ENCODE results near the gene TIMP2.

The TIMP2 gene

GRCh38 chr17:78803186-78803845 is 121.9 kb downstream of the TIMP2 start:
- Histone ChIP-seq H4K20me1 (ENCODE audit: control insufficient read depth, insufficient read depth, low read depth, low read length) (no peaks in the 10 kb centered on the region), H3K36me3 (ENCODE audit: control insufficient read depth, low read length) (peaks cover 81% of the 10 kb centered on the region), H3K27ac (ENCODE audit: low read depth, low read length) (no peak overlapping the region), H3K79me2 (ENCODE audit: control insufficient read depth, low read length) (peaks cover 12% of the 10 kb centered on the region), H3K9me3 (ENCODE audit: control insufficient read depth, insufficient read depth, low read length) (no peaks in the 10 kb centered on the region), H3K4me1 (ENCODE audit: control insufficient read depth, low read length) (no peaks in the 10 kb centered on the region), H3K4me3 (ENCODE audit: low read length) (no peak overlapping the region), H3K27me3 (ENCODE audit: control insufficient read depth, low read length) (no peaks in the 10 kb centered on the region), H3F3A (ENCODE audit: control insufficient read depth, insufficient read depth) (no peaks in the 10 kb centered on the region), H3K4me2 (ENCODE audit: low read length) (no peak overlapping the region), H3K9me2 (replicated peaks; ENCODE audit: control insufficient read depth, low read length) (no peaks in the 10 kb centered on the region)
- TF ChIP-seq, protein P1, sequence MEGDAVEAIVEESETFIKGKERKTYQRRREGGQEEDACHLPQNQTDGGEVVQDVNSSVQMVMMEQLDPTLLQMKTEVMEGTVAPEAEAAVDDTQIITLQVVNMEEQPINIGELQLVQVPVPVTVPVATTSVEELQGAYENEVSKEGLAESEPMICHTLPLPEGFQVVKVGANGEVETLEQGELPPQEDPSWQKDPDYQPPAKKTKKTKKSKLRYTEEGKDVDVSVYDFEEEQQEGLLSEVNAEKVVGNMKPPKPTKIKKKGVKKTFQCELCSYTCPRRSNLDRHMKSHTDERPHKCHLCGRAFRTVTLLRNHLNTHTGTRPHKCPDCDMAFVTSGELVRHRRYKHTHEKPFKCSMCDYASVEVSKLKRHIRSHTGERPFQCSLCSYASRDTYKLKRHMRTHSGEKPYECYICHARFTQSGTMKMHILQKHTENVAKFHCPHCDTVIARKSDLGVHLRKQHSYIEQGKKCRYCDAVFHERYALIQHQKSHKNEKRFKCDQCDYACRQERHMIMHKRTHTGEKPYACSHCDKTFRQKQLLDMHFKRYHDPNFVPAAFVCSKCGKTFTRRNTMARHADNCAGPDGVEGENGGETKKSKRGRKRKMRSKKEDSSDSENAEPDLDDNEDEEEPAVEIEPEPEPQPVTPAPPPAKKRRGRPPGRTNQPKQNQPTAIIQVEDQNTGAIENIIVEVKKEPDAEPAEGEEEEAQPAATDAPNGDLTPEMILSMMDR (IDR thresholded peaks at IDR 0.05; ENCODE audit: low read depth, low read length, poor library complexity, severe bottlenecking): no peak
- no peak for TF ChIP-seq EZH2phosphoT487 (IDR thresholded peaks at IDR 0.05; ENCODE audit: borderline replicate concordance, low read length)

All from DOHH2 (cell line).